ENCODE data around the gene GCLM.

- TF ChIP-seq, protein P1, sequence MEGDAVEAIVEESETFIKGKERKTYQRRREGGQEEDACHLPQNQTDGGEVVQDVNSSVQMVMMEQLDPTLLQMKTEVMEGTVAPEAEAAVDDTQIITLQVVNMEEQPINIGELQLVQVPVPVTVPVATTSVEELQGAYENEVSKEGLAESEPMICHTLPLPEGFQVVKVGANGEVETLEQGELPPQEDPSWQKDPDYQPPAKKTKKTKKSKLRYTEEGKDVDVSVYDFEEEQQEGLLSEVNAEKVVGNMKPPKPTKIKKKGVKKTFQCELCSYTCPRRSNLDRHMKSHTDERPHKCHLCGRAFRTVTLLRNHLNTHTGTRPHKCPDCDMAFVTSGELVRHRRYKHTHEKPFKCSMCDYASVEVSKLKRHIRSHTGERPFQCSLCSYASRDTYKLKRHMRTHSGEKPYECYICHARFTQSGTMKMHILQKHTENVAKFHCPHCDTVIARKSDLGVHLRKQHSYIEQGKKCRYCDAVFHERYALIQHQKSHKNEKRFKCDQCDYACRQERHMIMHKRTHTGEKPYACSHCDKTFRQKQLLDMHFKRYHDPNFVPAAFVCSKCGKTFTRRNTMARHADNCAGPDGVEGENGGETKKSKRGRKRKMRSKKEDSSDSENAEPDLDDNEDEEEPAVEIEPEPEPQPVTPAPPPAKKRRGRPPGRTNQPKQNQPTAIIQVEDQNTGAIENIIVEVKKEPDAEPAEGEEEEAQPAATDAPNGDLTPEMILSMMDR (IDR thresholded peaks at IDR 0.05 in 2 of 3, conservative IDR thresholded peaks at IDR 0.05 in 1 of 3; ENCODE audit: borderline replicate concordance in 1 of 3, insufficient read depth in 1 of 3, low read depth in 2 of 3, low read length in 2 of 3): no peak
- TF ChIP-seq RAD21 (IDR thresholded peaks at IDR 0.05; ENCODE audit: low read depth): no peak
- no peak for TF ChIP-seq SIN3A (IDR thresholded peaks at IDR 0.05; ENCODE audit: low read depth)
- no peak for TF ChIP-seq POLR2A (IDR thresholded peaks at IDR 0.05; ENCODE audit: borderline replicate concordance, extremely low read depth, insufficient read depth, insufficient read length)
- no peak for TF ChIP-seq CBX3 (IDR thresholded peaks at IDR 0.05; ENCODE audit: low read depth)
- no peak for TF ChIP-seq ATF3 (IDR thresholded peaks at IDR 0.05)
Observed at GRCh38 chr1:93840956-93841482, 68.2 kb downstream of the GCLM start.

Measured in HCT116 (cell line).